IPS DF 19.7 (cell line): Measurements from ENCODE around the gene MAN2B1.
"Not testable (repeated sequence)": the region's sequence is repeated elsewhere in the genome, so short reads cannot be mapped to it uniquely, and the experiment has no call there.

Source experiments
- DNase-seq: peaks from one replicate; pipeline ENCODE4 v3.0.0-alpha.2; 2013; ENCODE audit warnings: low read depth, low spot score

The MAN2B1 gene

GRCh38 chr19:12689012-12689411 is 22.5 kb upstream of the MAN2B1 start:
- DNase-seq = no peak

GRCh38 chr19:12687496-12688196 is 21.1 kb upstream of the MAN2B1 start, which contains the start of gene GNG14:
TSS of gene GNG14 (plus strand) at chr19:12687998. CDS start at chr19:12688049, 51 bp downstream.
- no peak for DNase-seq

GRCh38 chr19:12685831-12686230 is 19.3 kb upstream of the MAN2B1 start:
- DNase-seq = no peak

- DNase-seq = peak; percentile 99
Observed at GRCh38 chr19:12681074-12681987, 14.8 kb upstream of the MAN2B1 start, which contains the start of gene DHPS. TSS of gene DHPS (minus strand) at chr19:12681880. CDS start at chr19:12681766, 114 bp downstream.

GRCh38 chr19:12680034-12680433 is 13.5 kb upstream of the MAN2B1 start:
- no peak for DNase-seq

GRCh38 chr19:12678039-12678438 is 11.5 kb upstream of the MAN2B1 start:
- DNase-seq = not testable (repeated sequence)

- DNase-seq = no peak
Observed at GRCh38 chr19:12676928-12677327, 10.4 kb upstream of the MAN2B1 start.

- DNase-seq = no peak
Observed at GRCh38 chr19:12676384-12676792, 9.8 kb upstream of the MAN2B1 start.

- DNase-seq = no peak
Observed at GRCh38 chr19:12675940-12676339, 9.4 kb upstream of the MAN2B1 start.

GRCh38 chr19:12675399-12675798 is 8.9 kb upstream of the MAN2B1 start:
- no peak for DNase-seq

- no peak for DNase-seq
Observed at GRCh38 chr19:12672744-12673143, 6.2 kb upstream of the MAN2B1 start.

- no peak for DNase-seq
Observed at GRCh38 chr19:12670159-12670928, 3.8 kb upstream of the MAN2B1 start.

GRCh38 chr19:12669270-12670158 is 3.0 kb upstream of the MAN2B1 start:
- DNase-seq = no peak

GRCh38 chr19:12668932-12669269 is 2.4 kb upstream of the MAN2B1 start:
- no peak for DNase-seq

GRCh38 chr19:12668346-12668745 is 1.8 kb upstream of the MAN2B1 start:
- no peak for DNase-seq

GRCh38 chr19:12667731-12668302 is 1.3 kb upstream of the MAN2B1 start:
- no peak for DNase-seq

GRCh38 chr19:12665671-12666264 is 774 bp downstream of the MAN2B1 start:
- no peak for DNase-seq

- DNase-seq = no peak
Observed at GRCh38 chr19:12665281-12665573, 1.3 kb downstream of the MAN2B1 start.

- DNase-seq = no peak
Observed at GRCh38 chr19:12664406-12665280, 1.9 kb downstream of the MAN2B1 start.
